Umbilical cord (tissue), 2 donors: Measurements from ENCODE around the gene USP40. TPM values are rescaled to one million over a fixed set of nuclear protein-coding genes. Genes with fewer than 3 reads are reported as not detected.
A peak's percentile ranks its signal among the peaks of the same experiment; 100 is the strongest.

Experiments used
- DNase-seq: peaks from one replicate; pipeline ENCODE4 v3.0.0-alpha.2; 2015; ENCODE audit warnings: low spot score
- total RNA-seq: library from RNA; depleted of rRNA; stranded (reverse); fragments of >200 nt; gene quantifications from one replicate; pipeline ENCODE4 v1.2.3, GENCODE V29; 2014; ENCODE audit warnings: low replicate concordance; ENCODE audit not compliant: insufficient read depth

The USP40 gene
- total RNA-seq, 1 donor from 2014 or later, result 33.2 TPM

- no peak for DNase-seq
Measured at GRCh38 chr2:233460726-233461441, 105.7 kb downstream of the USP40 start.

GRCh38 chr2:233459426-233459825 lies 107.2 kb downstream of the USP40 start:
- no peak for DNase-seq

- DNase-seq, result no peak
Measured at GRCh38 chr2:233458826-233459225, 107.8 kb downstream of the USP40 start.

GRCh38 chr2:233458031-233458610 lies 108.5 kb downstream of the USP40 start:
- no peak for DNase-seq

- no peak for DNase-seq
Measured at GRCh38 chr2:233457356-233457755, 109.2 kb downstream of the USP40 start.

GRCh38 chr2:233456934-233457333 lies 109.6 kb downstream of the USP40 start:
- no peak for DNase-seq

GRCh38 chr2:233456111-233456510 lies 110.5 kb downstream of the USP40 start:
- no peak for DNase-seq

- no peak for DNase-seq
Measured at GRCh38 chr2:233455491-233455890, 111.1 kb downstream of the USP40 start.

GRCh38 chr2:233455006-233455405 lies 111.6 kb downstream of the USP40 start:
- no peak for DNase-seq

GRCh38 chr2:233453916-233454315 lies 112.7 kb downstream of the USP40 start:
- no peak for DNase-seq

- DNase-seq, result no peak
Measured at GRCh38 chr2:233453111-233453915, 113.3 kb downstream of the USP40 start.

- DNase-seq, result no peak
Measured at GRCh38 chr2:233451950-233452349, 114.6 kb downstream of the USP40 start.

- DNase-seq, result no peak
Measured at GRCh38 chr2:233450864-233451575, 115.6 kb downstream of the USP40 start.

GRCh38 chr2:233449921-233450863 lies 116.4 kb downstream of the USP40 start:
- DNase-seq, result no peak

- DNase-seq, result peak; percentile 15
Measured at GRCh38 chr2:233449081-233449901, 117.3 kb downstream of the USP40 start.

GRCh38 chr2:233448575-233448974 lies 118.0 kb downstream of the USP40 start:
- DNase-seq, result no peak

- DNase-seq, result no peak
Measured at GRCh38 chr2:233448220-233448559, 118.4 kb downstream of the USP40 start.

GRCh38 chr2:233447506-233448219 lies 118.9 kb downstream of the USP40 start:
- DNase-seq, result no peak

- no peak for DNase-seq
Measured at GRCh38 chr2:233446606-233447305, 119.8 kb downstream of the USP40 start.
